Measurements from ENCODE around the gene SRGN.

DNA sequence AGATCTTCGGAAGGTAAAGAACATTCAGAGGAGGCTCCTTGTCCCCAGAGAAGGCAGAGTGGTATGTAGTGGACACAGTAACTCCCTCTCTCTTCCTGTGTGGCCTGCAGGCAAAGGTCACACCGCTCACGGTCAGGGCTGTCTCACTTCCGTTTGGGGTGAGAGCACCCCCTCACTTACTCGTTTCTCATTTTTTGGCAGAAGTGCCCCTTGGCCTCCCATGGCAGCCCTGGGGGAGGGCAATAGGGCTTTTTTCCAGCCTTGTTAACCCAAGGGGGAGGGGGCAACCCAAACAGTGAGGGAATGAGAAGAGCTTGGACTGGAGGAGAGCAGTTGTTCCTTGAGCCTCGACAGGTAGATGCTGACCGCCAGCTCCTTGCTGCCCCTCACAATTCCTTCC lies 31.8 kb upstream of the SRGN start:
- no peak for TF ChIP-seq EZH2 (IDR thresholded peaks at IDR 0.05)
- no peak for TF ChIP-seq CTCF (IDR thresholded peaks at IDR 0.05)

Data from neural progenitor cell (in vitro differentiated cells).